NCI-H128 (cell line): ENCODE results near the gene UBE2J2.

Experiments
- DNase-seq: peaks from one replicate; lab custom pipeline; 2025; ENCODE audit not compliant: unreplicated experiment; lab: John Stamatoyannopoulos, UW

UBE2J2 gene

DNA sequence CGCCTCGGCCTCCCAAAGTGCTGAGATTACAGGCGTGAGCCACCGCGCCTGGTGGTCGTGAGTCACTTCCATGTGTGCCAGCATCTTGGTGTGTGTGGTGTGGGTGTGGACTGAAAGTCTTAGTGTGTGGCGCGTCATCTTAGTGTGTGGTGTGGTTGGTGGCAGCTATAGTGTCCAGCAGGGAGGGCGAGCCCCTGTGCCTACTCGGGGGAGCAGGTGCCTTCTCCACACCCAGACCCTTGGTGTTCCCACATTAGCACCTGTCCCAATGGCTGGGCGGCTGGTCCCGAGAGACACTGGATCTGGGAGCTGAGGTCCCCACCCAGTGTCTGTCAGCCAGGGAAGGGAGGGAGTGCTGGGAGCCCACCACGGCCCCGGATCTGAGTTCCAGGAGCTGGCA, 9.3 kb upstream of the UBE2J2 start:
- DNase-seq: no peak

- DNase-seq: no peak
Measured at GRCh38 chr1:1281533-1282321, 8.1 kb upstream of the UBE2J2 start.

DNA sequence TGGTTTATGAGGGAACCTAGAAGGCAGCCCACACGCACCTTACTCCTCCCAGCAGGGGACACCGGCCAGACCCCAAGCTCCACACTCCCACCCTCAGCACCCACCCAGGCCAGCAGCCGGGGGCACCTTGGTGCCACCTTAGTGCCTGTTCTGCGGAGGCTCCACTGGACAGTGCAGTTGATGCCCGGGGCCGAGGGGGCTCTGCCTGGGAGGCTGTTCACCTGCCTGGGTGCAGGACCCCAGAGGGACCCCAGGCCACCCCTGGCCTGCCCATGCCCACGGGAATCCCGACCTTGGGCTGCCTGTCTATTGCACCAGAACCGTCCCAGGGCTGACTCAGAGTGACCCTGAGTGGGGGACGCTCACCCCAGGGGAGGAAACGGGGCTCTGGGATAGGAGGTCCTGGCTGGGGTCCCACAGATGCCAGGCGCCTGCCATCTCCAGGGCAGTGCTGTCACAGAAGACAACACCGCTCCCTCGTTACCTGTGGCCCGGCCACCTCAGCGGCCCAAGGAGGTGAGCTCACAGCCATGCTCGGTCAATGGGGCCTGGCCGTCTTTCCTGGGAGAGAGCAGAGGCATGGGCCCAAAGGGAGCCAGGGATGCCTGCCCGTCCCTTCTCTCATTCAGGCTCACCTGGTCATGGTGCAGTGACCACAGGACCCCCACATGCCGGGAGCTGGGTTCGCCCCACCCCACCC, 7.3 kb upstream of the UBE2J2 start:
- DNase-seq: no peak

DNA sequence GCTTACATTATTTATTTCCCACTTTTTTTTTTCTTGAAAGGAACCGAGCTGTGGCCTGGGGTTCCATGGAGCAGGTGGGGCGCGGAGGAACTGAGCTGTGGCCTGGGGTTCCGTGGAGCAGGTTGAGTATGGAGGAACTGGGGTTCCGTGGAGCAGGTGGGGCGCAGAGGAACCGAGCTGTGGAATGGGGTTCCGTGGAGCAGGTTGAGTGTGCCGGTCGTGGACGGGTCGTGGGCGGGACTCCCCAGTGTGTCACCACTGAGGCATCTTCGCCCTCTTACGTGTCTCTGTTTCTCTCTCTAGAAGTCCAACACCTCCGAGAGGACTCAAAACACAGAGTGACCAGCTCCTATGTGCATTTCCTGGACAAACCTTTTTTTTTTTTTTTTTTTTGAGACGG, 5.4 kb upstream of the UBE2J2 start:
- DNase-seq: no peak

GRCh38 chr1:1278620-1279019, 5.0 kb upstream of the UBE2J2 start:
- no peak for DNase-seq

DNA sequence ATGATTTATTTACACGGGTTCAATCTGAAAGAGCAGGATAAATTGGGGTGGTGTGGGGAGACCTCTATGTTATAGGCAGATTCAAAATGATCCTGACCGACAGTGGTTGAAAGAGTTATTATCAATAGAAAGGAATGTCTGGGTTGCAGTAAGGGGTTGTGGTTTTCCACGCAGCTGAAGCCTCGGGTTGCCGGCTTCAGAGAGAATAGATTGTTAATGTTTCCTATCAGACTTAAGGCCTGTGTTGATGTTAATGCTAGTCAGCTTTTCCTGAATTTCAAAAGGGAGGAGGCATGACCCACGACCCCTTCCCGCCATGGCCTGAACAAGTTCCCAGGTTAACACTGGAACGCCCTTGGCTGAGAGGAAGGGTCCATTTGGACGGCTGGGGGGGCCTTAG, 2.2 kb upstream of the UBE2J2 start:
- no peak for DNase-seq

- DNase-seq: no peak
Measured at GRCh38 chr1:1274931-1275431, 1.3 kb upstream of the UBE2J2 start.

DNA sequence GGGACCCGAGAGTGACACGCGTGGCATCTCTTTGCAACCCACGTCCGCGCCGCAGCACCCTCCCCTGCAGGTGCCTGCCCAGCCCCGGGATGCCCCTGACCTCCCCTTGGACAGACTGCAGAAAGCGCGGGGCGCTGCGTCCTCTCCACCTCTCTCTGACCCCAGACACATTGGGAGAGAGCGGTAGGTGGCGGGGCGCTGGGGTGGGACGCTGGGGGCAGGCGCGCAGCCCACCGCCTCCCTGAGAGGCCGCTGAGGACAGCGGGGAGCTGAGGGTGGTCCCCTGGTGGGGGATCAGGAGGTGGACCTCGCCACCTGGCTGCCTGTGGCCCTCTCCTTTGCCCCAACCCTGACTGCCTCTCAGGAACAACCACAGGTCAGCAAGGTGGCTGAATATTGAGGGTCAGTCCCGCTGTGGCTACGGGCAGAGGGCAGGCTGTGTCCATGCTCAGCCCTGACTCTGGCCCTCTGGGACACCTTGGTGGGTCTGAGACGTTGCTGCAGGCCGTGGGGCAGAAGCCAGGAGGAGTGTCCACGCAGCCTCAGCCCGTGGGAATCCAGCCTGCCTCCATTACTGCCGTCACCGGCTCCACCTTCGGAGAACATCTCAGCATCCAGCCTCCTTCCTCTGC, 761 bp upstream of the UBE2J2 start:
- DNase-seq: no peak

GRCh38 chr1:1273209-1273511, 494 bp downstream of the UBE2J2 start:
- DNase-seq: no peak

DNA sequence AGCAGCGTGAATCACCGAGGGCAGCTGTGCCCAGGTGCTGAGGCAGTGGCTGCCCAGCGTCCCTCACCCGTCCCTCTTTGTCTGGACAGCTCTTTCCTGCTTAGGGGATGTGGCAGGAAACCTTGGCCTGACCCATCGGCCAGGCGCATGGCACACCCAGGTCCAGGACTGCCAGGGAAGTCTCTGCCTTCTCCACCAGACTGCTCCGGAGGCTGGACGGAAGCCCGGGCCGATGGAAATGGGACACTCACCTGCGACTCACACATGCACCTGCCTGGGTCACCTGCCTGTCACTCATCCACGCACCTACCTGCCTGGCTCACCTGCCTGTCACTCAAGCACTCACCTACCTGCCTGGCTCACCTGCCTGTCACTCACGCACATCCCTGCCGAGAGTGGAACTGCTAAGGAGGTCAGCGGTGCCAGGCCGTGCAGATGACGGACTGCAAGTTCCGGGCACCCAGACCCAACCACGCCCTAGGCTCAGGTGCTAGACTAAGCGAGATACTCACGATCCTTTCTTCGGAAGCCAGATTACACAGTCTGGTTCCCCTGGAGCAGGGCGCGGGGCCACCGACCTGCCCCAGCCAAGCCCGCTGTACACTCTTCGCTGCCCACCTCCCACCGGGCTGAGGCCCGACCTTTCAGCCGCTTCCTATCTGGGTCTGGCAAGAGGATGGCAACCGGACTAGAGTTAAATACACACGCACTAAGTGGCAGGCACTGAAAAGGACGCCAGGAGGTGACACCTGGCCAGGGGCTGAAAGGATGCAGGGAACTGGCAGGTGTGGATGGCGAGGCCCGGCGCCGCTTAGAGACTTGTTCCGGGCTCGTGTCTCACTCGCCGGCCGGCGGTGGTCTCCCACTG, 1.1 kb downstream of the UBE2J2 start:
- DNase-seq: no peak

DNA sequence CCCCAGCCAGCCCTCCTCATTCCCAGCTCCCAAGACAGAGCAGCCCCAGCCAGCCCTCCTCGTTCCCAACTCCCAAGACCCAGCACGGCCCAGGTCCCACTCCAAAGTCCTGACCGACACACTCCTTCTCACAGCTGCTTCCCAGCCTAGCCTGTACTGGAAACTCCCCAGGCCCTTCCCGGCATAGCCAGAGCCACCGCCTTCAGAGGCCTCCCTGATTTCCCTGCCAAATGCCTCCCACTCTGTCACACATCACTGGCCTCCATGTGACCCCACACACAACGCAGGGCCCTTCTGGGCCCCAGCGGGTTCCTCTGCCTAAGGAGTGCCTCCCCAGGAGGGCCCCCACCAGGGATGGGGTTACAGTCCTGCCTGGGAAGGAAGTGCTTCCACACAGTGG, 2.8 kb downstream of the UBE2J2 start:
- DNase-seq: no peak

DNA sequence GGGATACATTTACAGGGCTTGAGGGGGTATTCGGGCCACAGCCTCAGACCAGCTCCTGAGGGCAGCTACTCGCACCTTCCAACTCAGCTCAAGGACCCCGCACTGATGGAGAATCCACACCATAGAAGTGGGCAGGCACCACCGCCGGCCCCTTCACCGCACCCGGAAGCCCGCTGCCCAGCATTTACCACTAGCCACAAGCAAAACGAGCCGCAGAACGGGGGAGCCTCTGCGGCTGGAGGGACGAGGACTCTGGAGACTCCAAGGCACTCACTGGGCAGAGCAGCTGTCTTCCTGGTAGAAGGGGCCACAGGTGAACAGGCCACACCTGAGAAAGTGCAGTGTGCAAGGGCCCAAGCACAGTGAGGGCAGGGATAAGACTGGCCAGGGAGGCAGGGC, 5.4 kb downstream of the UBE2J2 start:
- no peak for DNase-seq

DNA sequence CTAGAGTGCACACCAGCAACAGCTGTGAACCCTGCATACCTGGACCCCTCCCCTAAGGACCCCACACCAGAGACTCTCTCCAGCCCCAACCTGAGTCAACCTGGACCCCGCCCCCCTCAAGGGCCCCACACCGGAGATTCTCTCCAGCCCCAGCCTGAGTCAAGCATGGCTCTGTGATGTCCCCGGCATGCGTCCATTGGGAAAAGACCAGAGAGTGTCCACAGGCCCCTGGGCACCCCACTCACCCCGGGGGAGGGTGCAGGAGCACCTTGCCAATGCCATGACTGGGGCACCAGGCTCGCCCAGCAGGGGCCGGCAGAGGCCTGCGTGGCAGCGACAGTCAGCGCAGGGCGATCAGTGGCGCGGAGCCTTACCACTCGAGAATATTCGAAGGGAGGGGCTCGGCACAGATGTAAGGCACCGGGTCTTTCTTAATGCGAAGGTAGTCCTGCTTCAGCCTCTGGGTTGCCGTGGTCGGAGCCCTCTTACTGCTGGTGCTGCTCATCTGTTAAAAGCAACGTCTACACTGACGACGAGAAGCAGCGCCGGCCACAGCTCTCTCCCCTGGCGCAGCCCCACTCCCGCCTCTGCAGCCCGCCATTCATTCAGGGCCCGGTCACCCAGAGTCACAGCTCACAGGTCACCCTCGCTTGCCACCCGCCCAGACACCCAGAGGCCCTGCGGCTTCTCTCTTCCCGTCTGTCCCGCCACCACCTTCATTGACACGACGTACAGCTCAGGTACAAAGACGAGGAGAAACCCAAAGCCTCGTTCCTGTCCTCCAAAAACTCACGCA, 6.0 kb downstream of the UBE2J2 start:
- no peak for DNase-seq

GRCh38 chr1:1264868-1265272, 8.8 kb downstream of the UBE2J2 start:
- no peak for DNase-seq

- no peak for DNase-seq
Measured at GRCh38 chr1:1264026-1264425, 9.6 kb downstream of the UBE2J2 start.

DNA sequence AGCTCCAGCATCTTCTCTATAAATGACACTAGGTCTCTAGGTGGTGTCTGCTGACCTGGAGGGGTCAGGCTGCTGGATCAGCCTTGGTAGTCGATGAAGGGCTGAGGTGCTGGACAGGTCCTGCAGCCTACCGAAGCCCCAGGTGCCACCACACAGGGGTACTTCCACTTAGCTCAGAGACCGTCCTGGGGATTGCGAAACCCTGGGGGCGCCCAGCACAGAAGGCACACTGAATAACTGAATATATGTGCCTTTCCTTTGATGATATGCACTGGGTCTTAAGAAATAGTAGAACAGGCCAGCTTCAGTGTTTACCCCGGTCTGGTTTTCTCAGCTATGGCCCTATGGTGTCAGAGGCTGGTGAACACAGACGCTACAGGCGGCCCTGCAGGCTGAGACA, 10.9 kb downstream of the UBE2J2 start:
- no peak for DNase-seq

GRCh38 chr1:1262071-1262470, 11.6 kb downstream of the UBE2J2 start:
- no peak for DNase-seq

DNA sequence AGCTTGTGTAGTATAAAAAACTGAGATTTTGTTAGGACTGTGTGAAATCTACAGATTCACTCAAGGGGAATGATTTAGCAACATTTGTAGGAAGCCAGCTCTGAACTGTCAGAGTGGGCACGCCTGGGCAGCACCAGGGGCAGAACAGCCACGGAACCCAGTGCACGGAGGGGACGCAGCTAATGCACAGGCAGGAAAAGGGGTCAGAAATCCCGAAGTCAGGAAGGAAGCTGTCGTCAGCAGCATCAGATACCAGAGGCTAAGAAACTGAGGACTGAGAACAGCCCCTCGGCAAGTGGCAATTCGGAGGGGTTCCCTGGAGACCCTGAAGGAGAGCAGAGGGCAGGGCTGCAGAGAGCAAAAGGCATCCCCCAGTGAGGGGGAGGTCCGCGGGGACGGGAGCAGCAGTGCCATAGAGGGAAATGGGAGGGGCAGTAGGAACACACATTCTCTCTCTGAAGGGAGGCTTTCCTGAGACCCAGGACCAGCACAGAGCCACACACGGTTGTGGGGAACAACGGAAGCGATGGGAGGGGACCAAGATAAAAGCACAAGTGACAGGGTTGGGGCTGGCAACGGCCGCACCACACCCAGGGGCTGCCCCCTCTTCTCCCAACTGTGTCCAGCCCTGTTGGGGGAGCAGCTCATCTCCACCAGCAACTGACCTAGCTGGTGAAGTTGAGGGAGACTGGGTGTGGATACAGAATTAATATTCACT, 12.7 kb downstream of the UBE2J2 start:
- no peak for DNase-seq

DNA sequence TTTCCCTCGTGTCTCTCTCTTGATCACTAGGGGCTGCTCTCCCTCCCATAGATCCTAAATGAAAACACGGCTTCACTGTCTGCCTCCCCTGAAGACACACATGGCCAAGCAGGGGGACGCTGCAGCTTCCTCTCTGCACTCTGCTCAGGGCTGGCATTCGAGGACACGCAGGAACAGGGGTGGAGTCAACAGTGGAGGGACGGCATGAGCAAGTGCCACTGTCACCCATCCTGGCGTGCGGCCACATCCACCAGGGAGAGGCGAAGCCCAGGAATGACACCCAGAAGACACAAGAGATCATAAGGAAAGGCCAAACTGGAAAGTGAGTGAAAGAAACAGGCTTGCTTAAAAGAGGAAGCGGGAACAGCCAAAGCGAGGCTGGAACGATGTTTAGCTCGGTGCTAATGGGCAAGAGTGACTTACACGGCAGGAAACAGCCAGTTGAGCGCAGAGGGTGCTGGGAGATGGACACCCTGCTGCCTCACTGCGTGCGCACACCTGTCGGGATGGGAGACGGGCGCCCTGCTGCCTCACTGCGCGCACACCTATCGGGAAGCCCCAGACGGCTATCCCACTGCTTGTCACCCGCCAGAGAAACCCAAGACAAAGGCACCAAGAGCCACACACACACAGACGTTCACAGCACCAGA, 13.6 kb downstream of the UBE2J2 start:
- no peak for DNase-seq
